NCI-H748 treated with DMSO at 0.1 percent for 48 hours (cell line): ENCODE measurements around the gene MTOR.

Experiments used
- DNase-seq: peaks from one replicate; lab custom pipeline; 2025; lab: John Stamatoyannopoulos, UW

MTOR gene

DNA sequence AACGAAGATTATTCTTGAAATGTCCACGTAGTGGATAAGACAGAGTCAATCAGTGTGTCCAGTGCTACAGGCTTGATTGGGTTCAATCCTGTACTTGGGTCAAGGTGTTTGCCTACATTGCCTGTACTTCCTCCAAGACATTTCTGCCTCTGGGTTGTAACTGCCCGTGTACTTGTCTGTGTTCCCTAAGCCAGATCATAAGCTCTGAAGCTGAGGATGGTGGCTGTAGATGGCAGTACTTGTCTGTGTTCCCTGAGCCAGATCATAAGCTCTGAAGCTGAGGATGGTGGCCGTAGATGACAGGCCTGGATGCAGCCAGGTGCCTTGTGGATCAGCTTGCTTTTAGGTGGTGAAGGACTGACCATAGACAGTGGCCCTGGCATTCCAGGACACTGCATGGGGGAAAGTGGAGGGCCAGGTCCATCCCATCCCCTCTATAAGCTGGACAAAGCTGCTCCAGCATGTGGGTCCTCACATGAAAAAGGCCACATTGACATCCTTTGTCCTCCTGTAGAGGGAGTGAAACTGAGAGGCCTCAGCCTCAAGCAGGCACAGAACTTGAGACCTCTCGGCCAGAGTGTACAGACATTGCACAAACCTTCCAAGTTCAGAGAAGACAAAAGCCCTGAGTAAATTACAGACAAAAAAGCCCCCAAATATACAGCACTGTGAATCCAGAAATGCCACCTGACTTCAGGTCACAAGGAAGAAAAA is 200.5 kb downstream of the MTOR start:
- no peak for DNase-seq

DNA sequence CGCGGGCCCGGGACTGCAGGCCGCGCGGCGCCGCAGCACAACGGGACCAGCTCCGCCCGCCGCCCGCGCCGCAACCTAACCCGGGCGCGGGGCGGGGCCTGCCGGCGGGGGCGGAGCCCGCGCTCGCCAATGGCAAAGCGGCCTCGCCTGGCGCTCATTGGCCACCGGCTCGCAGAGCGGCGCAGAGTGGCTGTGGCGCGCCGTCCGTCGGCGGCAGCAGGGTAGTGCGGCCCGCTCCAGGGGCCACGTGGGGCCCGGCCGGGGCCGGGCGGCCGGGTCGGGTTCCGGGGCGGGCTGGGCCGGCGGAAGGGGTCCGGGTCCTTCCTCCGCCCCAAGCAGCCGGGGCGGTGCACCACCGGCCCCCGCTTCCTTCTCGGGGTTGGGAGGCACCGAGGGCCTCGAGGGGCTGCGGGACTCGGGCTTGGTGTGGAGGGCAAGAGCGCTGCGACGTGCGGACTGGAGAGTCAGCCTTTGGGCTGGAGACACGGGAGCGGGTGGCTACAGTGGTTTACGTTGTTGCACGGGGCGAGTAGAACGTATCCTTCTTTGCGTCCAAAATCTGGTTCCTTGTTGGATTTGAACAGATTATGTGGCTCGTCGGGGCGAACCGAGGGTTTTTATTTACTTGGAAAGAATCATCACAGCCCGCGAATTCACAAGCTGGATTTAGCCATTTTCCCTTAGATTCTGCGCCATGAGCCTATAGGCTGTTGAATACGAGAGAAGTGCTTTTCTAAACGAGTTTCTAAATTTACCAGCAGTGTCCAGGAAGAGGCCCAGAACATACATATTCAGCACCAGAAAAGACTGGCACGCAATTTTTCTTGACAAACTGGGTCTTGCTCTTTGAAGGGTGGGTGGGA is 202.2 kb downstream of the MTOR start, which contains the start of gene SRM:
SRM (minus strand) TSS at position 51 of the 863 bp plus-strand sequence. CDS start 75 bp downstream, outside the sequence.
- DNase-seq: peak; percentile 55

DNA sequence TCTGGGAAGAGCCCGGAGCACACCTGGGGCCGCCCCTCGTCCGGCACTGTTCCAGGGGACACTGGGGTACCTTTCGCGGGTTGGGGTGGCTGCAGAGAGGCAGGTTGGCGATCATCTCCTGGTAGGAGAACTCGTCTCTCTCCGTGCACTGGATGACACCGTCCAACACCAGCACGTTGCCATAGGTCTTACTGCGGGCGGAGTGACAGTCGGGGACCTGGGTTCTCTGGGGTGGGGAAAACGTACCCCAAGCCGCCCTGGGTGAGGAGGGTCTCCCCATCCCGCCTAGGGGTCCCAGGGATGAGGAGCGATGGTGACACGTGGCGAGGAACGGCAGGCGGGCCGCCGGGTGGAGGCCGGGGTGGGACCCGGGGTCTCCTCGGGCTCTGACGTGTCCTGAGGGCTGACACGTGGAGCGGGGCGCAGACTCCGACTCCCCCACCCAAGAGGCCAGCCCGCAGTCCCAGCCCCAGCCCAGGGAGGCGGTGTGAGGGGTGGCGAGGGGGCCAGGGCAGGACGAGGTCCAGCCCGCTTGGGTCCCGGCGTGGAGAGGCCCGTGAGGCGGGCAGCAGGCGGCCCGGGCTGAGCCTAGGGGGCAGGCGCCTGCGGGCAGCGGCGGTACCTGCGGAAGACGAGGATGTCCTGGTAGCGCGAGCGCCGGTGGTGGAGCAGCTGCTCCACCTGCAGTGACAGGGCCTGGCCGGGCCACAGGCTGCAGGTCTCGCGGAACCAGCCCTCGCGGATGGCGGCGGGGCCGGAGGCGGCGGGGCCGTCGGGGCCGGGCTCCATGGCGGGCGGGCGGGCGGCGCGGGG is 203.0 kb downstream of the MTOR start:
- no peak for DNase-seq

DNA sequence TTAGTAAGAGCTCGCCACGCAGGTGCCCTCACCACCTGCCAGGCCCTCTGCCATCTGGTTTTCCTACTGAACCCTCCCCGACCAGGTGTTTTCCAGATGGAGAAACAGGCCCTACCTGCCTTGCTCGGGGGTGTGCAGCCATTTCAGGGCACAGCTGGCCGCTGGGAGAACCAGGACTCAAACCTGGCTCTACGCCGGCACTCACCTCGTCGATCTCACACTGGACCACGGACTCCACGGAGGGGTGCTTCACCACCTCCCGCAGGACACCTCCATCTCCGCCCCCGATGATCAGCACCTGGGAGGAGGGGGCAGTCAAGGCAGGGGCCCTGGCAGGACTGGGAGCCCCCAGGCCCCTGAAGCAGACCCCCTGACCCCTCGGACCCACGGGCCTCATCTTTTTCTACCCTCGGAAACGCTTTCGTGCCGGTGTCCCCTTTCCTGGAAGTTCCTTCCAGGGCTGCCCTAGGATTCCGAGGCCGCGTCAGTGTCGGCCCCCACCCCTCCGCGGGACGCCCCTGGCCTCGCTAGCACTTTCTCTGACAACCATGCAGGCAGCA is 203.7 kb downstream of the MTOR start:
- no peak for DNase-seq

DNA sequence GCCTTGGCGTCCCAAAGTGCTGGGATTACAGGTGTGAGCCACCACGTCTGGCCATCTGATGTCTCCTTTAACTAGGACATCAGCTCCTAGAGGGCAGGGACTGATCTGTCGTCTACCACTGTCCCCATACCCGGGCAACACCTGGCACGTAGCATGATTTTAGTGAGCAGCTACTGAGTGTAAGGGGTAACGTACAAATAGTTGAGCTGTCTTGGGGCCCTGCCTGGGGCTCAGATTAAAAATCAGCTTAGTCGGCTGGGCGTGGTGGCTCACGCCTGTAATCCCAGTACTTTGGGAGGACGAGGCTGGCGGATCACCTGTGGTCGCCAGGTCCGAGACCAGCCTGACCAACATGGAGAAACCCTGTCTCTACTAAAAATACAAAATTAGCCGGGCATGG is 204.3 kb downstream of the MTOR start:
- DNase-seq: no peak

DNA sequence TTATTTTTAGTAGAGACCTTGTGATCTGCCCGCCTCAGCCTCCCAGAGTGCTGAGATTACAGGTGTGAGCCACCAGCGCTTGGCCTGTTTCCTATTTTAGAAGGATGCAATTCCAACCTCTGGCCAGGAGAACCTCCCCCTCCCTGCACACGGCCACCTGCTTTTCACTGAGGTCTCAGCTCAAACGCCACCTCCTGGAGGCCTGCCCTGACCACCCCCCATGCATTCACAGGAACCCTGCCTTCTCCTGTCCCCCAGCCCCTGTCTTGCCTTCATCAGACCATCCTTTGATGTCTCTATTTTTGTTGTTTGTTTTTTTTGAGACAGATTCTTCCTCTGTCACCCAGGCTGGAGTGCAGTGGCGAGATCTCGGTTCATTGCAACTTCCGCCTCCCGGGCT is 204.9 kb downstream of the MTOR start:
- DNase-seq: no peak
